ENCODE measurements around the gene IKZF3. TPM values are rescaled to one million over a fixed set of nuclear protein-coding genes. Genes with fewer than 3 reads are reported as not detected.

Gene IKZF3
- total RNA-seq, 1 donor from 2014 or later: 23.1 TPM

GRCh38 chr17:39818358-39819000 lies 45.6 kb downstream of the IKZF3 start:
- intact Hi-C loops (cut with micrococcal nuclease): loop anchor here (2.0 kb wide), 2 partner anchors 18 to 48 kb away; no protein-coding TSS in a partner anchor

- intact Hi-C loops (cut with micrococcal nuclease): no loop called here
Observed at GRCh38 chr17:39816272-39816671, 47.8 kb downstream of the IKZF3 start.

- intact Hi-C loops (cut with micrococcal nuclease): no loop called here
Observed at GRCh38 chr17:39814497-39814896, 49.6 kb downstream of the IKZF3 start.

GRCh38 chr17:39813631-39814030 lies 50.5 kb downstream of the IKZF3 start:
- intact Hi-C loops (cut with micrococcal nuclease): loop anchor here (2.0 kb wide), 1 partner anchor 51 kb away; the partner anchor contains the start of gene IKZF3

GRCh38 chr17:39812466-39812865 lies 51.6 kb downstream of the IKZF3 start:
- intact Hi-C loops (cut with micrococcal nuclease): loop anchor here (2.0 kb wide), 1 partner anchor 52 kb away; the partner anchor contains the start of gene IKZF3

- intact Hi-C loops (cut with micrococcal nuclease): no loop called here
Observed at GRCh38 chr17:39810939-39811728, 53.0 kb downstream of the IKZF3 start.

- intact Hi-C loops (cut with micrococcal nuclease): no loop called here
Observed at GRCh38 chr17:39809221-39809620, 54.9 kb downstream of the IKZF3 start.

GRCh38 chr17:39808409-39808997 lies 55.6 kb downstream of the IKZF3 start:
- intact Hi-C loops (cut with micrococcal nuclease): no loop called here

- intact Hi-C loops (cut with micrococcal nuclease): no loop called here
Observed at GRCh38 chr17:39804839-39805238, 59.3 kb downstream of the IKZF3 start.

- intact Hi-C loops (cut with micrococcal nuclease): loop anchor here (2.0 kb wide), 1 partner anchor 18 kb away; no protein-coding TSS in a partner anchor
Observed at GRCh38 chr17:39801055-39801454, 63.1 kb downstream of the IKZF3 start.

GRCh38 chr17:39800540-39800939 lies 63.6 kb downstream of the IKZF3 start:
- intact Hi-C loops (cut with micrococcal nuclease): loop anchor here (2.0 kb wide), 1 partner anchor 18 kb away; no protein-coding TSS in a partner anchor

- intact Hi-C loops (cut with micrococcal nuclease): loop anchor here (10.0 kb wide), 1 partner anchor 125 kb away; the partner anchor contains the start of genes LRRC3C and ORMDL3
Observed at GRCh38 chr17:39799395-39799794, 64.7 kb downstream of the IKZF3 start.

- intact Hi-C loops (cut with micrococcal nuclease): loop anchor here (5.0 to 10.0 kb wide), 2 partner anchors 37 to 130 kb away; partner anchors contain the start of genes LRRC3C and ORMDL3
Observed at GRCh38 chr17:39794249-39794970, 69.7 kb downstream of the IKZF3 start.

GRCh38 chr17:39793301-39793872 lies 70.7 kb downstream of the IKZF3 start:
- intact Hi-C loops (cut with micrococcal nuclease): loop anchor here (5.0 to 10.0 kb wide), 2 partner anchors 36 to 131 kb away; partner anchors contain the start of genes LRRC3C and ORMDL3

- intact Hi-C loops (cut with micrococcal nuclease): loop anchor here (5.0 to 10.0 kb wide), 2 partner anchors 35 to 132 kb away; partner anchors contain the start of genes LRRC3C and ORMDL3
Observed at GRCh38 chr17:39792526-39793221, 71.4 kb downstream of the IKZF3 start.

- intact Hi-C loops (cut with micrococcal nuclease): loop anchor here (1.0 to 10.0 kb wide), 4 partner anchors 21 to 133 kb away; partner anchors contain the start of genes LRRC3C and ORMDL3
Observed at GRCh38 chr17:39791111-39791992, 72.8 kb downstream of the IKZF3 start.

- intact Hi-C loops (cut with micrococcal nuclease): no loop called here
Observed at GRCh38 chr17:39787743-39788484, 76.2 kb downstream of the IKZF3 start.

- intact Hi-C loops (cut with micrococcal nuclease): no loop called here
Observed at GRCh38 chr17:39787041-39787440, 77.1 kb downstream of the IKZF3 start.
